ENCODE measurements around the gene ANKMY1.
"Not testable (repeated sequence)": the region's sequence is repeated elsewhere in the genome, so short reads cannot be mapped to it uniquely, and the experiment has no call there.

Gene ANKMY1

GRCh38 chr2:240565333-240566202, 7.8 kb upstream of the ANKMY1 start:
- H3K9me3 ChIP-seq: no peaks in the 10 kb centered on the region
- DNase-seq: peak; percentile 72
- H3K27me3 ChIP-seq: no peaks in the 10 kb centered on the region
- H3K4me1 ChIP-seq: peaks cover 21% of the 10 kb centered on the region
- no peaks in the 10 kb centered on the region for H3K36me3 ChIP-seq
- TF ChIP-seq CTCF (IDR thresholded peaks at IDR 0.05; ENCODE audit: low read depth, low read length): no peak
- peak overlapping the region; percentile 28 for H3K4me3 ChIP-seq (ENCODE audit: low read depth, low read length)

GRCh38 chr2:240564561-240565332, 7.0 kb upstream of the ANKMY1 start:
- DNase-seq: no peak
- no peaks in the 10 kb centered on the region for H3K27me3 ChIP-seq
- 0 out of 2 replicates have a peak, but pooled peaks have one; percentile 12 for TF ChIP-seq CTCF (IDR thresholded peaks at IDR 0.05; ENCODE audit: low read depth, low read length)
- H3K36me3 ChIP-seq: no peaks in the 10 kb centered on the region
- H3K9me3 ChIP-seq: no peaks in the 10 kb centered on the region
- no peak overlapping the region for H3K4me3 ChIP-seq (ENCODE audit: low read depth, low read length)
- H3K4me1 ChIP-seq: peaks cover 23% of the 10 kb centered on the region

- DNase-seq: no peak
- Histone ChIP-seq H3K4me3 (ENCODE audit: low read depth, low read length) (no peak overlapping the region), H3K36me3 (no peaks in the 10 kb centered on the region), H3K4me1 (peaks cover 22% of the 10 kb centered on the region), H3K9me3 (no peaks in the 10 kb centered on the region), H3K27me3 (no peaks in the 10 kb centered on the region)
- no peak for TF ChIP-seq CTCF (IDR thresholded peaks at IDR 0.05; ENCODE audit: low read depth, low read length)
Observed at GRCh38 chr2:240563951-240564560, 6.3 kb upstream of the ANKMY1 start.

GRCh38 chr2:240563231-240563630, 5.4 kb upstream of the ANKMY1 start:
- not testable (repeated sequence) for H3K36me3 ChIP-seq; DNase-seq; H3K9me3 ChIP-seq; H3K27me3 ChIP-seq; H3K4me3 ChIP-seq (ENCODE audit: low read depth, low read length)
- peaks cover 22% of the 10 kb centered on the region for H3K4me1 ChIP-seq

- no peaks in the 10 kb centered on the region for H3K36me3 ChIP-seq
- H3K4me1 ChIP-seq: peaks cover 14% of the 10 kb centered on the region
- no peak for TF ChIP-seq CTCF (IDR thresholded peaks at IDR 0.05; ENCODE audit: low read depth, low read length)
- H3K9me3 ChIP-seq: no peaks in the 10 kb centered on the region
- no peak for DNase-seq
- peak overlapping the region; percentile 55 for H3K4me3 ChIP-seq (ENCODE audit: low read depth, low read length)
- no peaks in the 10 kb centered on the region for H3K27me3 ChIP-seq
Observed at GRCh38 chr2:240561325-240561971, 3.7 kb upstream of the ANKMY1 start.
